ENCODE data around the gene ZNF532.

DNA sequence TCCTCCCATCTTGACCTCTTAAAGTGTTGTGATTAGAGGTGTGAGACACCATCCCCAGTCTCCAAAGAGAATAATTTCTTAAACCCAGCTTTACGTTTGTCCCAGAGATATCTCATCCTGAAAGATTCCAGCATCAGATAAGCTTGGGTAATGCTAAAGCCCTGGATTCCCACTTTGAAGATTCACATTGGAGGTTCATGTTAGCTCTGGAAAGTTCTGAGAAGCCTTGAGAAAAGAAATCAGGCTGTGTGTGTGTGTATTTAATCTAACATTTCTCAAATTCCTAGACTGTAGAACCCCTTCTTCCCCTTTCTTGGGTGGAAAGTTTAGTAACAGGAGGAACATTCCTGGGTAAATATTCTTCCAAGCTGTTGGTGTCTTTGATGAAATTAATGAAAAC lies 18.0 kb downstream of the ZNF532 start:
- TF ChIP-seq, protein P1, sequence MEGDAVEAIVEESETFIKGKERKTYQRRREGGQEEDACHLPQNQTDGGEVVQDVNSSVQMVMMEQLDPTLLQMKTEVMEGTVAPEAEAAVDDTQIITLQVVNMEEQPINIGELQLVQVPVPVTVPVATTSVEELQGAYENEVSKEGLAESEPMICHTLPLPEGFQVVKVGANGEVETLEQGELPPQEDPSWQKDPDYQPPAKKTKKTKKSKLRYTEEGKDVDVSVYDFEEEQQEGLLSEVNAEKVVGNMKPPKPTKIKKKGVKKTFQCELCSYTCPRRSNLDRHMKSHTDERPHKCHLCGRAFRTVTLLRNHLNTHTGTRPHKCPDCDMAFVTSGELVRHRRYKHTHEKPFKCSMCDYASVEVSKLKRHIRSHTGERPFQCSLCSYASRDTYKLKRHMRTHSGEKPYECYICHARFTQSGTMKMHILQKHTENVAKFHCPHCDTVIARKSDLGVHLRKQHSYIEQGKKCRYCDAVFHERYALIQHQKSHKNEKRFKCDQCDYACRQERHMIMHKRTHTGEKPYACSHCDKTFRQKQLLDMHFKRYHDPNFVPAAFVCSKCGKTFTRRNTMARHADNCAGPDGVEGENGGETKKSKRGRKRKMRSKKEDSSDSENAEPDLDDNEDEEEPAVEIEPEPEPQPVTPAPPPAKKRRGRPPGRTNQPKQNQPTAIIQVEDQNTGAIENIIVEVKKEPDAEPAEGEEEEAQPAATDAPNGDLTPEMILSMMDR (IDR thresholded peaks at IDR 0.05; ENCODE audit: insufficient read depth, low read length) = no peak
- no peak for TF ChIP-seq REST (IDR thresholded peaks at IDR 0.05; ENCODE audit: insufficient replicate concordance, low read depth)

All from HL-60 (cell line).